HL-60 (cell line): ENCODE results near the gene SLC30A3.

Experiments used
- DNase-seq, 2 experiments: peaks; one replicate each; pipeline ENCODE4 v3.0.0-alpha.2; 2010 to 2020; ENCODE audit warnings: low read depth in 1 of 2, low spot score in 1 of 2
- H3K27ac ChIP-seq: fragments of 250-450 bp; sonication (Bioruptor Pico); replicated peaks from 2 replicates; pipeline ENCODE4 v1.5.1; 2020; ENCODE audit warnings: mild to moderate bottlenecking, moderate library complexity
- H3K27me3 ChIP-seq: fragments of 250-450 bp; sonication (Bioruptor Pico); 2 replicates; pipeline ENCODE4 v1.5.1; 2021; ENCODE audit warnings: mild to moderate bottlenecking, moderate library complexity; ENCODE audit not compliant: insufficient read depth, poor library complexity, severe bottlenecking
- H3K4me3 ChIP-seq: replicated peaks from 2 replicates; pipeline ENCODE4 v1.5.1; 2011; ENCODE audit warnings: mild to moderate bottlenecking, control low read depth, low read length; ENCODE audit not compliant: insufficient read depth
- GABPA ChIP-seq: IDR thresholded peaks from 2 replicates; pipeline ENCODE4 v1.6.1; 2012; ENCODE audit warnings: low read depth
- POLR2AphosphoS5 ChIP-seq: IDR thresholded peaks from 2 replicates; pipeline ENCODE4 v1.6.1; 2012; ENCODE audit warnings: low read depth
- REST ChIP-seq: IDR thresholded peaks from 2 replicates; pipeline ENCODE4 v1.6.1; 2012; ENCODE audit warnings: low read depth; ENCODE audit not compliant: insufficient replicate concordance
- SPI1 ChIP-seq: IDR thresholded peaks from 2 replicates; pipeline ENCODE4 v1.6.1; 2012; ENCODE audit warnings: low read depth, mild to moderate bottlenecking, borderline replicate concordance
- TF ChIP-seq, protein P1 (sequence below): IDR thresholded peaks from one replicate; pipeline ENCODE4 v1.5.1; 2011; ENCODE audit warnings: low read length, control low read depth, inconsistent platforms; ENCODE audit not compliant: insufficient read depth

Gene SLC30A3

DNA sequence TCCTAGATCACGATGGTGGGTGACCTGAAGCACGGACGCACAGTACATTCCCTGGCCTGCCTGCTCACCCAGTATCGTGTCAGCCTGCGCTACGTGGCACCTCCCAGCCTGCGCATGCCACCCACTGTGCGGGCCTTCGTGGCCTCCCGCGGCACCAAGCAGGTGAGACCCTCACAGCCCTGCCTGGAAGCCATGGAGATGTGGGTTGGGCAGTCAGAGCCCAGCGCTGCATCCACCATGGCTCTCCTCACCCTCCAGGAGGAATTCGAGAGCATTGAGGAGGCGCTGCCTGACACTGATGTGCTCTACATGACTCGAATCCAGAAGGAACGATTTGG lies 20.3 kb downstream of the SLC30A3 start:
- H3K27ac ChIP-seq, result no peak overlapping the region
- no peak for DNase-seq
- TF ChIP-seq GABPA, result no peak
- TF ChIP-seq, protein P1, sequence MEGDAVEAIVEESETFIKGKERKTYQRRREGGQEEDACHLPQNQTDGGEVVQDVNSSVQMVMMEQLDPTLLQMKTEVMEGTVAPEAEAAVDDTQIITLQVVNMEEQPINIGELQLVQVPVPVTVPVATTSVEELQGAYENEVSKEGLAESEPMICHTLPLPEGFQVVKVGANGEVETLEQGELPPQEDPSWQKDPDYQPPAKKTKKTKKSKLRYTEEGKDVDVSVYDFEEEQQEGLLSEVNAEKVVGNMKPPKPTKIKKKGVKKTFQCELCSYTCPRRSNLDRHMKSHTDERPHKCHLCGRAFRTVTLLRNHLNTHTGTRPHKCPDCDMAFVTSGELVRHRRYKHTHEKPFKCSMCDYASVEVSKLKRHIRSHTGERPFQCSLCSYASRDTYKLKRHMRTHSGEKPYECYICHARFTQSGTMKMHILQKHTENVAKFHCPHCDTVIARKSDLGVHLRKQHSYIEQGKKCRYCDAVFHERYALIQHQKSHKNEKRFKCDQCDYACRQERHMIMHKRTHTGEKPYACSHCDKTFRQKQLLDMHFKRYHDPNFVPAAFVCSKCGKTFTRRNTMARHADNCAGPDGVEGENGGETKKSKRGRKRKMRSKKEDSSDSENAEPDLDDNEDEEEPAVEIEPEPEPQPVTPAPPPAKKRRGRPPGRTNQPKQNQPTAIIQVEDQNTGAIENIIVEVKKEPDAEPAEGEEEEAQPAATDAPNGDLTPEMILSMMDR, result no peak
- no peak for TF ChIP-seq SPI1
- TF ChIP-seq POLR2AphosphoS5, result no peak
- TF ChIP-seq REST, result no peak
- H3K4me3 ChIP-seq, result no peak overlapping the region
- no peaks in the 10 kb centered on the region for H3K27me3 ChIP-seq

GRCh38 chr2:27241761-27242613 lies 20.9 kb downstream of the SLC30A3 start:
- no peak for TF ChIP-seq GABPA
- no peak for TF ChIP-seq SPI1
- no peak for TF ChIP-seq REST
- no peak for TF ChIP-seq POLR2AphosphoS5
- TF ChIP-seq, protein P1, result no peak
- H3K4me3 ChIP-seq, result no peak overlapping the region
- no peak for DNase-seq
- H3K27ac ChIP-seq, result no peak overlapping the region
- no peaks in the 10 kb centered on the region for H3K27me3 ChIP-seq

DNA sequence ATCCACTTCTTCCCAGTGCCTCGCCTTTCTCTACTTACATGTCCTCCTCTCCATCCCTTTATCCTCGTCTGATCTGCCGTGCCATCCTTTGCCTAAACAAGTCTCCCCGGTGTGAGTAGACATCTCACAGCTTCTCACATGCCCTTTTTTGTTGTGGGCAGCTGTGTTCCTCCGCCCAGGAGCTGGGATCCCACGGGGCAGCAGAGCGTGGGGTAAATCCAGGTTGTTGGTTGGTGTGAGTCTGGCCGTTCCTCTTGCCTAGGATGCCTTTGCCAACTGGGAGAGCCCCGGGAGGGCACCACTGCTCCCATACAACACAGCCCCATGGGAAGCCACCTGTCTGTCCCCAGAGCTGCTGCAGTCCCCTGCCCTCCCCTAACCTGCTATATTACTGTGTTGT lies 22.4 kb downstream of the SLC30A3 start:
- Histone ChIP-seq H3K27ac (no peak overlapping the region), H3K4me3 (no peak overlapping the region), H3K27me3 (no peaks in the 10 kb centered on the region)
- no peak for DNase-seq
- TF ChIP-seq POLR2AphosphoS5 (no peak), GABPA (no peak), SPI1 (no peak), REST (no peak)
- TF ChIP-seq, protein P1, result no peak
